ENCODE measurements around the gene PLXDC1.
A peak's percentile ranks its signal among the peaks of the same experiment; 100 is the strongest.
"Not testable (repeated sequence)": the region's sequence is repeated elsewhere in the genome, so short reads cannot be mapped to it uniquely, and the experiment has no call there.

Gene PLXDC1

DNA sequence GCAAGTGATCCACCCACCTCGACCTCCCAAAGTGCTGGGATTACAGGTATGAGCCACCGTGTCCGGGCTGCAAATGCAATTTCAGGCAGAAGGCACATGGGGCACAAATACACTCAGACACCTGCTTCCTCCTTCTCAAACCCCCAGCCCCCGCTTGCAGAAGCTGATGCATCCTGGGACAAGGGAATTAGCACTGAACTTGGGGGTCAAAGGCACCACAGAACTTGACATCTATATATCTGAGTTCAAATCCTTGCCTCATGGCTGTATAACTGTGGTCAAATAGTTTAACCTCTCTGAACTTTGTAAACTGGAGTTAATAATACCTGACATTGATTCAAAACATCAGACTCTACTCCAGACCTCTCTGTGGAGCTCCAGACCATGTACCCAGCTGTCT lies 18.7 kb upstream of the PLXDC1 start:
- H3K4me3 ChIP-seq (ENCODE audit: low read depth in 1 of 5, low read length in 5 of 5), result no peak overlapping the region
- no peak overlapping the region for H3K27ac ChIP-seq (ENCODE audit: low read depth, low read length)
- no peaks in the 10 kb centered on the region for H3K36me3 ChIP-seq (ENCODE audit: control insufficient read depth in 5 of 5, insufficient read depth in 5 of 5, low read length in 5 of 5)
- peaks cover 0 to 35% (median 18%) of the 10 kb centered on the region in 5 donors for H3K4me1 ChIP-seq (ENCODE audit: control insufficient read depth in 5 of 5, insufficient read depth in 5 of 5, low read length in 5 of 5)
- no peaks in the 10 kb centered on the region for H3K9me3 ChIP-seq (ENCODE audit: control insufficient read depth in 5 of 5, low read length in 5 of 5)
- no peak overlapping the region for H3K9ac ChIP-seq (ENCODE audit: low read length in 5 of 5)
- H3K27me3 ChIP-seq (ENCODE audit: control insufficient read depth in 5 of 5, insufficient read depth in 4 of 5, low read length in 5 of 5), result peaks cover 0 to 6% (median 0%) of the 10 kb centered on the region in 5 donors

DNA sequence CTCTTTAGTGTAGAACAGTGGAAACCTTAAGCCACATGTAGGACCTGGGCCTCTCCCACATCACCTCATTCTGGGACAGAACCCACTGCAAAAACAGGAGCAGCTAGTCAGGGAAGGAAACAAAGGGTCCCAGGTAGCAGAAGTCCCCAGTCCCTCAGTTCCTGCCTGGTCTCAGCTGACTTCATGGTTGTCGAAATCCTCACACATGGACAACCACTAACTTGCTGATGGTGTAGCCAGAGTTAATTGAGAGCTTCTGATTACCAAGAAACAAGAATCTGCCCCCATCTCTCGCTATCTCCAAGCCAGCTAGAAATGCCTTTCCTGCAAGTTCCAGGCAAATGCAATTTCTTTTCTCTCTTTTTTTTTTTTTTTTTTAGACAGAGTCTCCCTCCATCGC lies 18.1 kb upstream of the PLXDC1 start:
- H3K36me3 ChIP-seq (ENCODE audit: control insufficient read depth in 5 of 5, insufficient read depth in 5 of 5, low read length in 5 of 5), result no peaks in the 10 kb centered on the region
- H3K27ac ChIP-seq (ENCODE audit: low read depth, low read length), result no peak overlapping the region

DNA sequence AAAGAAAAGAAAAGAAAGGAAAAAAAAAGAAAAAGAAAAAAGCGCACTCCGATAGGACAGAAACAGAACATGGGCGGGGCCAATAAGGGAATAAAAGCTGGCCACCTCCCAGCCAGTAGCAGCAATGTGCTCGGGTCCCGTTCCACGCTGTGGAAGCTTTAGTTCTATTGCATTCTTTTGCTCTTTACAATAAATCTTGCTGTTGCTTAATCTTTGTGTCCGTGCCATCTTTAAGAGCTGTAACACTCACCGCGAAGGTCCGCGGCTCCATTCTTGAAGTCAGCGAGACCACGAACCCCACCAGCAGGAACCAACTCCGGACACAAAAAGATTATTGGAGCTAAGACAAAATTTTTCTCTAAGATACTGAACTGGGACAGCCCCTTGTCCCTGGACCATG lies 17.7 kb upstream of the PLXDC1 start:
- Histone ChIP-seq H3K27ac (ENCODE audit: low read depth, low read length) (no peak overlapping the region), H3K4me1 (ENCODE audit: control insufficient read depth in 5 of 5, insufficient read depth in 5 of 5, low read length in 5 of 5) (peaks cover 0 to 36% (median 22%) of the 10 kb centered on the region in 5 donors), H3K36me3 (ENCODE audit: control insufficient read depth in 5 of 5, insufficient read depth in 5 of 5, low read length in 5 of 5) (no peaks in the 10 kb centered on the region), H3K9ac (ENCODE audit: low read length in 5 of 5) (no peak overlapping the region), H3K27me3 (ENCODE audit: control insufficient read depth in 5 of 5, insufficient read depth in 4 of 5, low read length in 5 of 5) (peaks cover 0 to 8% (median 0%) of the 10 kb centered on the region in 5 donors), H3K4me3 (ENCODE audit: low read depth in 1 of 5, low read length in 5 of 5) (no peak overlapping the region), H3K9me3 (ENCODE audit: control insufficient read depth in 5 of 5, low read length in 5 of 5) (no peaks in the 10 kb centered on the region)

More for the DNA sequence above, 18.1 kb upstream of the PLXDC1 start:
- H3K9me3 ChIP-seq (ENCODE audit: control insufficient read depth in 5 of 5, low read length in 5 of 5), result no peaks in the 10 kb centered on the region
- H3K4me1 ChIP-seq (ENCODE audit: control insufficient read depth in 5 of 5, insufficient read depth in 5 of 5, low read length in 5 of 5), result peaks cover 0 to 36% (median 21%) of the 10 kb centered on the region in 5 donors
- peaks cover 0 to 8% (median 0%) of the 10 kb centered on the region in 5 donors for H3K27me3 ChIP-seq (ENCODE audit: control insufficient read depth in 5 of 5, insufficient read depth in 4 of 5, low read length in 5 of 5)
- H3K9ac ChIP-seq (ENCODE audit: low read length in 5 of 5), result no peak overlapping the region
- H3K4me3 ChIP-seq (ENCODE audit: low read depth in 1 of 5, low read length in 5 of 5), result no peak overlapping the region

DNA sequence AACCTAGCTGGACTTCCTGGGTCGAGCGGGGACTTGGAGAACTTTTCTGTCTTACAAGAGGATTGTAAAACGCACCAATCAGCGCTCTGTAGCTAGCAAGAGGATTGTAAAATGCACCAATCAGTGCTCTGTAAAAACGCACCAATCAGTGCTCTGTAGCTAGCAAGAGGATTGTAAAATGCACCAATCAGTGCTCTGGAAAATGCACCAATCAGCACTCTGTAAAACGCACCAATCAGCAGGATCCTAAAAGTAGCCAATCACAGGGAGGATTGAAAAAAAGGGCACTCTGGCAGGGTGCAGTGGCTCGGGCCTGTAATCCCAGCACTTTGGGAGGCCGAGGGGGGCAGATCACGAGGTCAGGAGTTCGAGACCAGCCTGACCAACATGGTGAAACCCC lies 17.1 kb upstream of the PLXDC1 start:
- H3K4me1 ChIP-seq (ENCODE audit: control insufficient read depth in 5 of 5, insufficient read depth in 5 of 5, low read length in 5 of 5), result peaks cover 0 to 39% (median 25%) of the 10 kb centered on the region in 5 donors
- H3K27me3 ChIP-seq (ENCODE audit: control insufficient read depth in 5 of 5, insufficient read depth in 4 of 5, low read length in 5 of 5); H3K27ac ChIP-seq (ENCODE audit: low read depth, low read length); H3K9me3 ChIP-seq (ENCODE audit: control insufficient read depth in 5 of 5, low read length in 5 of 5); H3K4me3 ChIP-seq (ENCODE audit: low read depth in 1 of 5, low read length in 5 of 5); H3K36me3 ChIP-seq (ENCODE audit: control insufficient read depth in 5 of 5, insufficient read depth in 5 of 5, low read length in 5 of 5); H3K9ac ChIP-seq (ENCODE audit: low read length in 5 of 5): not testable (repeated sequence)

DNA sequence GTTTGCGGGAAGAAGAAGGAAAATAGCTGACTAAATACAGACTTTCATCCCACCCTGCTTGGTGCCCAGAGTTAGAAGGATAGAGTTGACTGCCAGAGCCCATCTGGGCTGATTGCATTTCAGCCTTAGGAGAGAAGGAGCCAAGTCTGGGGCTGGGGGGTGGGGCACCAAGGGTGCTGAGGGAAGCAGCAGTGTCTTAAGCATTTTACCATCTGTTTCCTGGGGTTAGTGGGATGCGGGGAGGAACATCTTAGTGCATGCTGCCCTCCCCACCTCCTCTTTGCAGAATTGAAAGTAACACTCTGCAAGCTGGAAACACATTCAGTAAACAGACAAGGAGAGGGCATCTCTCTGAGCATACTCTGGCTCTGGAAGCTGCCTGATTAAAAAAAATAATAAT lies 16.0 kb upstream of the PLXDC1 start:
- Histone ChIP-seq H3K4me3 (ENCODE audit: low read depth in 1 of 5, low read length in 5 of 5) (no peak overlapping the region), H3K4me1 (ENCODE audit: control insufficient read depth in 5 of 5, insufficient read depth in 5 of 5, low read length in 5 of 5) (peaks cover 0 to 39% (median 25%) of the 10 kb centered on the region in 5 donors), H3K9ac (ENCODE audit: low read length in 5 of 5) (no peak overlapping the region), H3K27me3 (ENCODE audit: control insufficient read depth in 5 of 5, insufficient read depth in 4 of 5, low read length in 5 of 5) (peaks cover 0 to 2% (median 0%) of the 10 kb centered on the region in 5 donors), H3K27ac (ENCODE audit: low read depth, low read length) (no peak overlapping the region), H3K9me3 (ENCODE audit: control insufficient read depth in 5 of 5, low read length in 5 of 5) (no peaks in the 10 kb centered on the region), H3K36me3 (ENCODE audit: control insufficient read depth in 5 of 5, insufficient read depth in 5 of 5, low read length in 5 of 5) (no peaks in the 10 kb centered on the region)

DNA sequence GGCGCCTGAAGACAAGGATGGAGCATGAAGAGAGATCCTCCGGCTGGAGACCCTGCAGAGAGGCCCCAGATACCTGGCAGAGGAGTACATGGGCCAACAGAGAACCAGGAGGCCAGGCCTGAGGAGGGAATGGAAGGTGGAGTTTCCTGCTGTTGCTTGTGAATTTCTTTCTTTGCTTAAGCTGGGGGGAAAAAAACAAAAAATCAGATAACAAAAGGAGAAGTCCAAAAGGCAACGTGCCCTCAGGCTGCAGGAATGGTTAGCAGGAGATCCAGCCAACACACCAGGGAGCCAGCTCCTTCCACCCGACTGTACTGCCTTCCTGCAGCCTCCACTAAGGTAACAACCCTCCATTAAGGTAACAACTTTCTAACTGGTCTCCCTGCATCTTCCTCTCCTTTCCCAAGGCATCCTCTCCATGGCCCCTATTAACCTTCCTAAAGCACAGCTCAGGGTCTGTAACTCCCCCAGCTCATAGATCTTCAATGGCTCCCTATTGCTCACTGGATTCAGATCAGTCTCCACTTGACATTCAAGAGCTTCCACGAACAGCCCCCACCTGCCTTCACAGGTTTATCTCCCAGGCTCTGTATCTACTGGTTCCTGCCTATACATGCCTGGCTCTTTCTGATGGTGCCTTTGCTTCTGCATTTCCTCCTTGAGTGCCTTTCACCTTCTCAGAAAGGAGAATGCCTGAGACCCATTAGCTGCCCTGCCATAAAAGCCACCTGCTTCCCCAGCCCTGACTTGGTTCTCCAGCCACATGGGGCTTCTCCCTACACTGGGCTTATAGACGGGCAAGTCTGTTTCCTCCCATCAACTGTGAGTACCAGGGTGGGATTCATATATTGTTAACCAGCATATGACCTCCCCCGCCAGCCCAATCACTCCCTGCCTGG lies 15.2 kb upstream of the PLXDC1 start:
- peaks cover 0 to 40% (median 25%) of the 10 kb centered on the region in 5 donors for H3K4me1 ChIP-seq (ENCODE audit: control insufficient read depth in 5 of 5, insufficient read depth in 5 of 5, low read length in 5 of 5)
- no peaks in the 10 kb centered on the region for H3K9me3 ChIP-seq (ENCODE audit: control insufficient read depth in 5 of 5, low read length in 5 of 5)
- H3K36me3 ChIP-seq (ENCODE audit: control insufficient read depth in 5 of 5, insufficient read depth in 5 of 5, low read length in 5 of 5), result no peaks in the 10 kb centered on the region
- no peak overlapping the region for H3K9ac ChIP-seq (ENCODE audit: low read length in 5 of 5)
- no peak overlapping the region for H3K27ac ChIP-seq (ENCODE audit: low read depth, low read length)
- peak overlapping the region in 1 of 5 donors; percentile 82 for H3K4me3 ChIP-seq (ENCODE audit: low read depth in 1 of 5, low read length in 5 of 5)
- H3K27me3 ChIP-seq (ENCODE audit: control insufficient read depth in 5 of 5, insufficient read depth in 4 of 5, low read length in 5 of 5), result peaks cover 0 to 2% (median 0%) of the 10 kb centered on the region in 5 donors

DNA sequence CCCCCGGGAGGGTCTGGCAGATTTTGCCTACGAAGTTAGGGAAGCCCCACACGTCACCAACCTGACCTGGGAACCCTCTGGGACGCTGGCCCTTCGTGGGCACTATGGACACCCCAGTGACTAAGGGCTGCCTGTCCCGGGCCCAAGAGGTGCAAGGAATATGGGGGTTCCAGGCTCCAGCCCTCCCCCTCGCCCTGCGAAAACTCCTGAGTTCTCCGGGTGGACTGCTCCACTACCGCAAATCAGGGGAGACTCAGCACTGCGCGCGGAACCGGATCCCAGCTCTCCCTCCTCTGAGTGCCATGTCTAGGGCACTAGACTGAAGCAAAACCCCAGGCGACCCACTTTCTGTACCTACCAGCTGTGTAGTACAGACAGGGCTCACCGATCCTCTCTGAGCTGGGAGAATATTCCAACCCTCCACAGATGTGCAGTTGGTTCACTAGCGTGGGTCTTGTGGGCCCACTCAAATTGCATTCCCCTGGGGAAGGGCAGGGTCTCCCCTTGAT lies 14.5 kb upstream of the PLXDC1 start, which contains the start of gene ARL5C:
ARL5C (minus strand) TSS at position 321 of the 509 bp plus-strand sequence. CDS start 401 bp downstream, outside the sequence.
- Histone ChIP-seq H3K9me3 (ENCODE audit: control insufficient read depth in 5 of 5, low read length in 5 of 5) (no peaks in the 10 kb centered on the region), H3K36me3 (ENCODE audit: control insufficient read depth in 5 of 5, insufficient read depth in 5 of 5, low read length in 5 of 5) (no peaks in the 10 kb centered on the region), H3K27me3 (ENCODE audit: control insufficient read depth in 5 of 5, insufficient read depth in 4 of 5, low read length in 5 of 5) (peaks cover 0 to 2% (median 0%) of the 10 kb centered on the region in 5 donors), H3K4me3 (ENCODE audit: low read depth in 1 of 5, low read length in 5 of 5) (peak within 1 kb of the TSS; percentile 70 to 87 (median 76)), H3K27ac (ENCODE audit: low read depth, low read length) (no peak within 1 kb of the TSS), H3K4me1 (ENCODE audit: control insufficient read depth in 5 of 5, insufficient read depth in 5 of 5, low read length in 5 of 5) (peaks cover 0 to 46% (median 25%) of the 10 kb centered on the region in 5 donors), H3K9ac (ENCODE audit: low read length in 5 of 5) (peak within 1 kb of the TSS in 4 of 5 donors; percentile 4 to 78 (median 58))

DNA sequence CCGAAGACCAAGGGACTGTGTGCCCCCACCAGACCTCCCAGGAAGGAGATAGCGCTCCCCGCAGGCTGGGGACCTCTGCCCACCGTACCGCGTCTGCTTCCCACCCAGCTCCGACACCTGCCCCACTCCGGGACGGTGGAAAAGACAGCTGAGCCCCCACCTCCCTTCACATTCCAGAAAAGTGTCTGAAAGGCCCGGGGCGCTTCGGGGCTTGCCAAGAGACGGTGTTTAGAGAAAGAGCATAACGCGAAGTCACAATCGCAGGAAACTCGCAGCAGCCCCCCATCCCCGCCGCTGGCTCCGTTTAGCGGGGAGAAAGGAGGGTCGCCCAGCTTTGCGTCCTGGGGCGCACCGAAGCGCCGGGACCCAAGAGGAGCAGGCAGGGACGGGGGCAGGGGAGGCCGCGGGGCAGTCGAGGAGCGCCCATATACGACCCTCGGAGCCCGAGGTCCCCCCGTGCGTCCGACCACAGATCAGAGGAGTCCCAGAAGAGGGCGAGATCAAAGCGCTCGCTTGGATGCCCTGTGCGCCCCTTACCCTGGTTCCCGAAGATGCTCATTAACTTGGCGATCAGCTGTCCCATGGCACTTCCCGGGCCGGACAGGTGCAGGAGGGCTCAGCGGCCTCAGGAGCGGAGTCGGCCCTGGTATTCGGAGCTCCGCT lies 13.9 kb upstream of the PLXDC1 start:
- Histone ChIP-seq H3K36me3 (ENCODE audit: control insufficient read depth in 5 of 5, insufficient read depth in 5 of 5, low read length in 5 of 5) (no peaks in the 10 kb centered on the region), H3K4me1 (ENCODE audit: control insufficient read depth in 5 of 5, insufficient read depth in 5 of 5, low read length in 5 of 5) (peaks cover 0 to 46% (median 25%) of the 10 kb centered on the region in 5 donors), H3K9me3 (ENCODE audit: control insufficient read depth in 5 of 5, low read length in 5 of 5) (no peaks in the 10 kb centered on the region), H3K4me3 (ENCODE audit: low read depth in 1 of 5, low read length in 5 of 5) (peak overlapping the region; percentile 70 to 87 (median 76)), H3K27me3 (ENCODE audit: control insufficient read depth in 5 of 5, insufficient read depth in 4 of 5, low read length in 5 of 5) (peaks cover 0 to 2% (median 0%) of the 10 kb centered on the region in 5 donors), H3K27ac (ENCODE audit: low read depth, low read length) (no peak overlapping the region), H3K9ac (ENCODE audit: low read length in 5 of 5) (peak overlapping the region in 4 of 5 donors; percentile 4 to 78 (median 58))

DNA sequence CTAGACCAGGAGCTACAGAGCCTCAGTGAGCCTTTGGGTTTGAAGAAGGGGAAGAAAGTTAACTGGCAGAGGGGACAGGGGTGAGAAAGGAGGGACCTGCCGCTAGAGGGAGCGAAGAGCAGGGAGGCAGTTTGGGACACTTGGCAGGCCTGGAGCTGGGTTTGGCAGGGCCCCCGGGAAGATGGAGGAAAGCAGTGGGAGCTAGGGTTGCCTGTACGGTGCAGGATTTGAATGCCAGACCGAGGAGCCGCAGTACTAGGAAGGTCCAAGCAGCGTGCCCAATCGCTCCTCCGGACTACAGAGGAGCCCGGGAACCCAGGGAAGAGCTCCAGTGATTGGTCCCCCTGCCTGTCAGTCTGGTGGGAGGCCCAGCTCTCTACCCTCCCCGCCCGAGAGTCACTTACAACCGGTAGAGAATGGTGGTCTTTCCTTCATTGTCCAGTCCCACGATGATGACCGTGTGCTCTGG lies 13.3 kb upstream of the PLXDC1 start:
- Histone ChIP-seq H3K9me3 (ENCODE audit: control insufficient read depth in 5 of 5, low read length in 5 of 5) (no peaks in the 10 kb centered on the region), H3K4me1 (ENCODE audit: control insufficient read depth in 5 of 5, insufficient read depth in 5 of 5, low read length in 5 of 5) (peaks cover 0 to 44% (median 25%) of the 10 kb centered on the region in 5 donors), H3K27me3 (ENCODE audit: control insufficient read depth in 5 of 5, insufficient read depth in 4 of 5, low read length in 5 of 5) (peaks cover 0 to 2% (median 0%) of the 10 kb centered on the region in 5 donors), H3K4me3 (ENCODE audit: low read depth in 1 of 5, low read length in 5 of 5) (peak overlapping the region; percentile 70 to 87 (median 76)), H3K27ac (ENCODE audit: low read depth, low read length) (no peak overlapping the region), H3K36me3 (ENCODE audit: control insufficient read depth in 5 of 5, insufficient read depth in 5 of 5, low read length in 5 of 5) (no peaks in the 10 kb centered on the region), H3K9ac (ENCODE audit: low read length in 5 of 5) (peak overlapping the region in 4 of 5 donors; percentile 4 to 78 (median 58))

Measured in subcutaneous abdominal adipose tissue (tissue), 5 donors.